ENCODE results near the gene SLIT3.

GRCh38 chr5:169302491-169303118 lies 1.7 kb upstream of the SLIT3 start:
- TF ChIP-seq EZH2 (IDR thresholded peaks at IDR 0.05) (no peak), POLR2AphosphoS5 (IDR thresholded peaks at IDR 0.05; ENCODE audit: borderline replicate concordance, low read depth, low read length) (no peak)

All from SK-N-MC (cell line).